22Rv1 (cell line): ENCODE data around the gene FANCI.

ENCODE experiments used
- ZFX ChIP-seq: fragments of 450-650 bp; IDR thresholded peaks from 2 replicates; pipeline ENCODE4 v1.6.1; 2017; ENCODE audit warnings: antibody characterized with exemption, borderline replicate concordance
- TF ChIP-seq, protein P1 (sequence below): fragments of 450-650 bp; IDR thresholded peaks from 2 replicates; pipeline ENCODE4 v1.5.1; 2017; ENCODE audit warnings: mild to moderate bottlenecking

DNA sequence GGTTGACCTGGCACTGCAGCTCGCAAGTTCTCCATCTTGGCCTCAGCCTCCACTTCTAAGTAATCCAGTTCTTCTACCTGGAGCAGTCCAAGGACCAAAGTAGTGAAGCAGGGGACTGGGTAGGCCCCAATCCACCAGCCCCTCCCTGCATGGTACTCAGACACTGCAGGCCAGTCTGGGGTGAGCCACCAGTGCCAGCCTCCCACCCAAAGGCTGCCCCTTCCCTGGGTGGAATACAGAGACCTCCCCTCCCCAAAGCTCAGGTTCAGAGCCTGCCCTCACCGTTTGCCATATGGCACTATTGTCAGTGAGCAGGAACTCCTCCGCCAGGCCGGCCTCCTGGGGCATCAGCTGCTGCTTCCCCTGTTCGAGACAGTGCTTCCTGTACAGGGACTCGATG lies 80.0 kb downstream of the FANCI start:
- TF ChIP-seq, protein P1, sequence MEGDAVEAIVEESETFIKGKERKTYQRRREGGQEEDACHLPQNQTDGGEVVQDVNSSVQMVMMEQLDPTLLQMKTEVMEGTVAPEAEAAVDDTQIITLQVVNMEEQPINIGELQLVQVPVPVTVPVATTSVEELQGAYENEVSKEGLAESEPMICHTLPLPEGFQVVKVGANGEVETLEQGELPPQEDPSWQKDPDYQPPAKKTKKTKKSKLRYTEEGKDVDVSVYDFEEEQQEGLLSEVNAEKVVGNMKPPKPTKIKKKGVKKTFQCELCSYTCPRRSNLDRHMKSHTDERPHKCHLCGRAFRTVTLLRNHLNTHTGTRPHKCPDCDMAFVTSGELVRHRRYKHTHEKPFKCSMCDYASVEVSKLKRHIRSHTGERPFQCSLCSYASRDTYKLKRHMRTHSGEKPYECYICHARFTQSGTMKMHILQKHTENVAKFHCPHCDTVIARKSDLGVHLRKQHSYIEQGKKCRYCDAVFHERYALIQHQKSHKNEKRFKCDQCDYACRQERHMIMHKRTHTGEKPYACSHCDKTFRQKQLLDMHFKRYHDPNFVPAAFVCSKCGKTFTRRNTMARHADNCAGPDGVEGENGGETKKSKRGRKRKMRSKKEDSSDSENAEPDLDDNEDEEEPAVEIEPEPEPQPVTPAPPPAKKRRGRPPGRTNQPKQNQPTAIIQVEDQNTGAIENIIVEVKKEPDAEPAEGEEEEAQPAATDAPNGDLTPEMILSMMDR = no peak
- no peak for TF ChIP-seq ZFX
